ENCODE results near the gene TUBA4B. TPM values are rescaled to one million over a fixed set of nuclear protein-coding genes. Genes with fewer than 3 reads are reported as not detected.

The TUBA4B gene
- total RNA-seq, 2 donors from 2014 or later: not detected

DNA sequence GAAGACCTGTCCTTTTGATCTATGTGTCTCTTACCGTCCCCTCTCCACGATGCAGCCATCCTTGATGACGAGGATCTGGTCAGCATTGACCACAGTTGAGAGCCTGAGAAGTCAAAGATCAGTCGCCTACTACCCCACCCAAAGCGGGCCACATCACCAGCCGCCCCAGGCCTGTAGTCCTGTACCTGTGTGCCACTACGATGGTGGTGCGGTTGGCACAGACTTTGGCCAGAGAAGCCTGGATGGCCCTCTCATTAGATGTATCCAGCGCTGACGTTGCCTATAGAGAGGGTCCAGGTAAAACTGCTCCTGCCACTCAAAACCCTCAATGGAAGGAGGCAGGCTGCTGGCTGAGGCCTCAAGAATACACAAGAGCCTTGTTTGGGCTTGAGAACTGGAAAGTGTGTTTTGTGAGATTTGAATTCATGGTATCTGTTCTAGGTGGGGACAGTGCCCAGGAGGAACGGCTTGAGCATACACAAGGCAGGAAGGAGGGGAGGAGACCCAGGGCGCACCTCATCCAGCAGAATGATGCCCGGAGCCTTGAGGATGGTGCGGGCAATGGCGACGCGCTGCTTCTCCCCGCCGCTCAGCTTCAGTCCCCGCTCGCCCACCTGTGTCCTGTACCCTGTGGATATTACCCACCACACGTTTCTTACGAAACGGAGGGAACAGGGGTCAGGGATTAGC is 42.7 kb upstream of the TUBA4B start:
- no peak for DNase-seq (ENCODE audit: low spot score)
- Histone ChIP-seq H3K9me3 (no peaks in the 10 kb centered on the region), H3K4me3 (no peak overlapping the region), H3K4me1 (replicated peaks) (peaks cover 11% of the 10 kb centered on the region), H3K27me3 (replicated peaks; ENCODE audit: insufficient read depth) (no peaks in the 10 kb centered on the region), H3K27ac (no peak overlapping the region), H3K36me3 (peaks cover 6 to 14% of the 10 kb centered on the region in 2 donors)
- WGBS: 92% methylated on average over 24 of the region's 24 CpGs
- intact Hi-C loops (cut with DNase I): loop anchor here (10.0 kb wide), 1 partner anchor 84 kb away; no protein-coding TSS in a partner anchor
- TF ChIP-seq POLR2AphosphoS5 (IDR thresholded peaks at IDR 0.05) (no peak), POLR2A (IDR thresholded peaks at IDR 0.05) (no peak)
- TF ChIP-seq, protein P1, sequence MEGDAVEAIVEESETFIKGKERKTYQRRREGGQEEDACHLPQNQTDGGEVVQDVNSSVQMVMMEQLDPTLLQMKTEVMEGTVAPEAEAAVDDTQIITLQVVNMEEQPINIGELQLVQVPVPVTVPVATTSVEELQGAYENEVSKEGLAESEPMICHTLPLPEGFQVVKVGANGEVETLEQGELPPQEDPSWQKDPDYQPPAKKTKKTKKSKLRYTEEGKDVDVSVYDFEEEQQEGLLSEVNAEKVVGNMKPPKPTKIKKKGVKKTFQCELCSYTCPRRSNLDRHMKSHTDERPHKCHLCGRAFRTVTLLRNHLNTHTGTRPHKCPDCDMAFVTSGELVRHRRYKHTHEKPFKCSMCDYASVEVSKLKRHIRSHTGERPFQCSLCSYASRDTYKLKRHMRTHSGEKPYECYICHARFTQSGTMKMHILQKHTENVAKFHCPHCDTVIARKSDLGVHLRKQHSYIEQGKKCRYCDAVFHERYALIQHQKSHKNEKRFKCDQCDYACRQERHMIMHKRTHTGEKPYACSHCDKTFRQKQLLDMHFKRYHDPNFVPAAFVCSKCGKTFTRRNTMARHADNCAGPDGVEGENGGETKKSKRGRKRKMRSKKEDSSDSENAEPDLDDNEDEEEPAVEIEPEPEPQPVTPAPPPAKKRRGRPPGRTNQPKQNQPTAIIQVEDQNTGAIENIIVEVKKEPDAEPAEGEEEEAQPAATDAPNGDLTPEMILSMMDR (IDR thresholded peaks at IDR 0.05): no peak

DNA sequence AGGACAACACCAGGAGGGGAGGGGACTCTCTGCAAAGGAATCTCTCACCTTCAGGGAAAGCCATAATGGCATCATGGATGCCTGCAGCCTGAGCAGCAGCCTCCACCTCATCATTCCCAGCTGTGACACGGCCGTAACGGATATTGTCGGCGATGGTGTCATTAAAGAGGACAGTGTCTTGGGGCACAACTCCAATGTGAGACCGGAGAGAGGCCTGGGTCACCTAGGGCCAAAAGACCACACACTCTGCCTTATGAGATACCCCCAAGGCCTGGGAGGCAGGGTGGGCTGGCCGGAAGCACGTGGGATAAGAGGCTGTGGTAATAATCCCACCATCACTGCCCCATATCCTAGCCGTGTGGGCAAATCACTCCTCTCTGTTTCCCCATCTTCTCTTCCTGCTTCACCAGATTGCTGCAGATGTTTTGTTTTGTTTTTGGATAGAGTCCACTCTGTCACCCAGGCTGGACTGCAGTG is 42.1 kb upstream of the TUBA4B start:
- Histone ChIP-seq H3K4me3 (no peak overlapping the region), H3K4me1 (replicated peaks) (peaks cover 11% of the 10 kb centered on the region), H3K27me3 (replicated peaks; ENCODE audit: insufficient read depth) (no peaks in the 10 kb centered on the region), H3K36me3 (peaks cover 6 to 14% of the 10 kb centered on the region in 2 donors), H3K27ac (no peak overlapping the region), H3K9me3 (no peaks in the 10 kb centered on the region)
- 89% methylated on average over 9 of the region's 9 CpGs for WGBS
- intact Hi-C loops (cut with DNase I): loop anchor here (10.0 kb wide), 1 partner anchor 84 kb away; no protein-coding TSS in a partner anchor
- no peak for DNase-seq (ENCODE audit: low spot score)
- TF ChIP-seq POLR2AphosphoS5 (IDR thresholded peaks at IDR 0.05) (no peak), POLR2A (IDR thresholded peaks at IDR 0.05) (no peak)

DNA sequence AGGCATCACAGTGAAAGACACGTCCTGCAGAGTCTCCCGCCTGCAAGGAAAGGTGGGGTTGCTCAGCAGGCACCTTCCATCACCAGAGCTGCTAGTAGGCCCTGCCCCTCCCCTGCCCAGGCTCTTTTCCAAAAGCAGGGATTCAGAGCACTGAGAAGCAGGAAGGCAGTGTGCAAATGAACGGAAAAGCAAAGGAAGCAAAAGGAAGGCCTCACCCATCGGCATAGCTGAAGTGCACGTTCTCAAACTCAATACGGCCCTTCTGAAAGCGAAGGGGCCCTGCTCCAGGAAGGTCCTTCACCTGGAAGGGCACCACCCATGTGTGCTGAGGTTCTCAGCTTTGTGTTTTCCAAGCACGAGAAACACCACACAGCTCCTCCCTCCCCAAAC is 40.0 kb upstream of the TUBA4B start:
- intact Hi-C loops (cut with DNase I): loop anchor here (10.0 kb wide), 1 partner anchor 82 kb away; no protein-coding TSS in a partner anchor
- DNase-seq (ENCODE audit: low spot score): no peak
- H3K9me3 ChIP-seq: no peaks in the 10 kb centered on the region
- no peaks in the 10 kb centered on the region for H3K27me3 ChIP-seq (replicated peaks; ENCODE audit: insufficient read depth)
- H3K4me3 ChIP-seq: no peak overlapping the region
- TF ChIP-seq, protein P1 (IDR thresholded peaks at IDR 0.05): no peak
- no peak for TF ChIP-seq POLR2A (IDR thresholded peaks at IDR 0.05)
- TF ChIP-seq POLR2AphosphoS5 (IDR thresholded peaks at IDR 0.05): no peak
- peaks cover 11% of the 10 kb centered on the region for H3K4me1 ChIP-seq (replicated peaks)
- no peak overlapping the region for H3K27ac ChIP-seq
- H3K36me3 ChIP-seq: peaks cover 6 to 14% of the 10 kb centered on the region in 2 donors
- WGBS: 81% methylated on average over 8 of the region's 8 CpGs

DNA sequence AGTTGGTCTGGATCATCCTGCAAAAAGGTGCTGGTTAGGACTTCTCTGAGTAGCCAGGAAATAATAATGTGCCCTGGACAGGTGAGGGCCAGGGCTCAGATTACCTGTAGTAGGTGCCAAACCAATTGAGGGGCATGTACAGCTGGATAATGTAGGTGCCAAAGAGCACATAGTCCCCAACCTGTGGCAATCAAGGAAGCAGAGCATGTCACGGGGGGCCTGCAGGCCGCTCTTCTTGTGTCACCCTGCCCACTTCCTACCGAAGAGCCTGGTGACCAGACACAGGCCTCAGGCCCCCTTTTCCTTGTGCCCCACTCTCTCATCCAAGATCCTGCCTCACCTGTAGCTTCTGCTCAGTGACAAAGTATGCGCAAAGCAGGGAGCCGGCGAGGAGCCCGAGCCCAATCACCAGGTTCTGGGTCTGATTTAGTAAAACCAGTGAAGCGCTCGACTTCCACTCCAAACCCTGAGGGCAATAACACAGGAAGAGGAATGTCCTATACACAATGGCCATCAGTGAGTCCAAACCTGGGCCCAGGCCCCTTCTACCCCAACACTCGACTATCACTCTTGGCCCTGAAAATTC is 39.5 kb upstream of the TUBA4B start:
- TF ChIP-seq, protein P1 (IDR thresholded peaks at IDR 0.05): no peak
- TF ChIP-seq POLR2AphosphoS5 (IDR thresholded peaks at IDR 0.05) (no peak), POLR2A (IDR thresholded peaks at IDR 0.05) (no peak)
- whole genome bisulfite sequencing: 91% methylated on average over 10 of the region's 10 CpGs
- peaks cover 6 to 14% of the 10 kb centered on the region in 2 donors for H3K36me3 ChIP-seq
- no peak for DNase-seq (ENCODE audit: low spot score)
- H3K4me3 ChIP-seq: no peak overlapping the region
- intact Hi-C loops (cut with DNase I): loop anchor here (10.0 kb wide), 1 partner anchor 81 kb away; no protein-coding TSS in a partner anchor
- peaks cover 14% of the 10 kb centered on the region for H3K4me1 ChIP-seq (replicated peaks)
- no peaks in the 10 kb centered on the region for H3K27me3 ChIP-seq (replicated peaks; ENCODE audit: insufficient read depth)
- H3K27ac ChIP-seq: no peak overlapping the region
- H3K9me3 ChIP-seq: no peaks in the 10 kb centered on the region

DNA sequence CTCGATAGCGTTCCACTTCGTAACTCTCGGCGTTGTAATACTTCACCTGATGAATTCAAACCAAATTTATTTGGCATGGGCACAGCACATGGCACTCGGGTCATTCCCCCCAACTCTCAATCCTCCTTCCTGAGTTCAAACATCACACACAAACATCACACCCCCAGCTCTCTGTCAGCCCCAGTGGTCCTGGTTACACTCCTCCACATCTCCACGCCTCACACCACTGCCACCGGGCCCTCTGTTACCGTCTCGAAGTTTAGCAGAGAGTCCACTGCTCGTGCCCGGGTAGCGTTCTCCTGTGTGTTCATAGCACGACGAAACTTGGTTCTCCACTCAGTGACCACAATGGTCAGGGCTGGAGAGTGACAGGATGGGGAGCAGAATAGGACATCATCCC is 38.9 kb upstream of the TUBA4B start:
- Histone ChIP-seq H3K9me3 (no peaks in the 10 kb centered on the region), H3K36me3 (peaks cover 6 to 14% of the 10 kb centered on the region in 2 donors), H3K4me1 (replicated peaks) (peaks cover 15% of the 10 kb centered on the region), H3K27me3 (replicated peaks; ENCODE audit: insufficient read depth) (no peaks in the 10 kb centered on the region), H3K4me3 (no peak overlapping the region), H3K27ac (no peak overlapping the region)
- TF ChIP-seq POLR2A (IDR thresholded peaks at IDR 0.05) (no peak), POLR2AphosphoS5 (IDR thresholded peaks at IDR 0.05) (no peak)
- TF ChIP-seq, protein P1 (IDR thresholded peaks at IDR 0.05): no peak
- 94% methylated on average over 15 of the region's 15 CpGs for WGBS
- no peak for DNase-seq (ENCODE audit: low spot score)
- intact Hi-C loops (cut with DNase I): loop anchor here (10.0 kb wide), 1 partner anchor 81 kb away; no protein-coding TSS in a partner anchor

Data from prostate gland (tissue), 2 donors.